CD14-positive monocyte (primary cell): Measurements from ENCODE around the gene HOXB4. TPM values are rescaled to one million over a fixed set of nuclear protein-coding genes. Genes with fewer than 3 reads are reported as not detected.

Source experiments
- DNase-seq, 3 donors: peaks; one replicate each; pipeline ENCODE4 v3.0.0-alpha.2; 2011 to 2022
- H2AFZ ChIP-seq: 2 replicates; pipeline ENCODE4 v1.6.0; 2012; ENCODE audit warnings: mild to moderate bottlenecking, low read depth, low read length, inconsistent platforms; ENCODE audit not compliant: insufficient read depth, poor library complexity, severe bottlenecking
- H3K27ac ChIP-seq, 2 donors: 1 replicate in 1 of 2; 2 replicates in 1 of 2; pipeline ENCODE4 v1.5.1; 2012 to 2013; ENCODE audit warnings: low read length in 2 of 2, control low read depth in 1 of 2, inconsistent platforms in 1 of 2, low read depth in 1 of 2, mild to moderate bottlenecking in 1 of 2
- H3K27me3 ChIP-seq, 2 donors: one replicate each; pipeline versions ENCODE4 v1.6.0 to v1.6.1; 2011 to 2013; ENCODE audit warnings: low read length in 2 of 2; ENCODE audit not compliant: control insufficient read depth in 2 of 2, insufficient read depth in 2 of 2
- H3K36me3 ChIP-seq, 2 donors: replicated peaks in 1 of 2; 1 replicate in 1 of 2; 2 replicates in 1 of 2; pipeline versions ENCODE4 v1.5.1 to v1.6.1; 2012 to 2013; ENCODE audit warnings: low read length in 2 of 2, control low read depth in 1 of 2, inconsistent platforms in 1 of 2, mild to moderate bottlenecking in 1 of 2; ENCODE audit not compliant: insufficient read depth in 2 of 2, control insufficient read depth in 1 of 2
- H3K4me1 ChIP-seq, 2 donors: 1 replicate in 1 of 2; 2 replicates in 1 of 2; pipeline versions ENCODE4 v1.5.1 to v1.6.1; 2012 to 2013; ENCODE audit warnings: low read length in 2 of 2, control low read depth in 1 of 2, inconsistent platforms in 1 of 2, mild to moderate bottlenecking in 1 of 2, moderate library complexity in 1 of 2; ENCODE audit not compliant: insufficient read depth in 2 of 2, control insufficient read depth in 1 of 2
- H3K4me2 ChIP-seq: replicated peaks from 2 replicates; pipeline ENCODE3; 2012; ENCODE audit warnings: low read length, moderate library complexity, mild to moderate bottlenecking; ENCODE audit not compliant: poor library complexity, severe bottlenecking; ENCODE audit errors: extremely low read depth
- H3K4me3 ChIP-seq, 3 experiments: fragments of 200-600 bp in 1 of 3; sonication (generic) in 1 of 3; replicated peaks in 1 of 3; 1 replicate in 2 of 3; 2 replicates in 1 of 3; pipeline ENCODE4 v1.5.1; 2011 to 2013; ENCODE audit warnings: low read length in 3 of 3, mild to moderate bottlenecking in 3 of 3, control low read depth in 2 of 3, low read depth in 2 of 3, inconsistent platforms in 1 of 3, moderate library complexity in 1 of 3
- H3K79me2 ChIP-seq: 2 replicates; pipeline ENCODE4 v1.6.0; 2012; ENCODE audit warnings: mild to moderate bottlenecking, control low read depth, inconsistent platforms, low read length, moderate library complexity; ENCODE audit not compliant: insufficient read depth
- H3K9ac ChIP-seq: 2 replicates; pipeline ENCODE4 v1.6.0; 2017; ENCODE audit warnings: low read length, mild to moderate bottlenecking; ENCODE audit not compliant: insufficient read depth, poor library complexity, severe bottlenecking
- H3K9me3 ChIP-seq, 2 donors: replicated peaks in 1 of 2; 1 replicate in 1 of 2; 2 replicates in 1 of 2; pipeline versions ENCODE4 v1.5.1 to v1.6.1; 2012 to 2013; ENCODE audit warnings: low read length in 2 of 2, control low read depth in 1 of 2; ENCODE audit not compliant: control insufficient read depth in 1 of 2, insufficient read depth in 1 of 2
- H4K20me1 ChIP-seq: 2 replicates; pipeline ENCODE4 v1.6.0; 2012; ENCODE audit warnings: mild to moderate bottlenecking, low read length, control low read depth, moderate library complexity; ENCODE audit not compliant: insufficient read depth
- H3K27ac Mint-ChIP-seq, 7 donors: one replicate each; pipeline ENCODE4 v1.8.0; 2020; ENCODE audit warnings: mild to moderate bottlenecking in 7 of 7, mixed read lengths in 7 of 7, moderate library complexity in 6 of 7, inconsistent platforms in 2 of 7
- H3K27me3 Mint-ChIP-seq, 3 donors: one replicate each; pipeline ENCODE4 v1.8.0; 2021 to 2022; ENCODE audit warnings: low read depth in 3 of 3, mild to moderate bottlenecking in 3 of 3, mixed read lengths in 3 of 3, moderate library complexity in 3 of 3, inconsistent platforms in 1 of 3
- H3K36me3 Mint-ChIP-seq, 2 donors: one replicate each; pipeline ENCODE4 v1.8.0; 2020; ENCODE audit warnings: mixed read lengths in 2 of 2, inconsistent platforms in 1 of 2, mild to moderate bottlenecking in 1 of 2
- H3K4me1 Mint-ChIP-seq: one replicate; pipeline ENCODE4 v1.8.0; 2020; ENCODE audit warnings: mild to moderate bottlenecking, mixed read lengths
- H3K4me3 Mint-ChIP-seq, 2 donors: one replicate each; pipeline ENCODE4 v1.8.0; 2020; ENCODE audit warnings: mild to moderate bottlenecking in 2 of 2, mixed read lengths in 2 of 2, moderate library complexity in 1 of 2
- H3K9me3 Mint-ChIP-seq, 7 donors: one replicate each; pipeline ENCODE4 v1.8.0; 2020 to 2022; ENCODE audit warnings: mixed read lengths in 7 of 7, mild to moderate bottlenecking in 6 of 7, moderate library complexity in 6 of 7, inconsistent platforms in 2 of 7
- WGBS: methylation state at CpG from one replicate; pipeline ENCODE4 v1.1.5; 2013; ENCODE audit warnings: missing lambda C conversion rate; ENCODE audit not compliant: insufficient coverage; 5-methylcytosine and 5-hydroxymethylcytosine counted together
- intact Hi-C, 2 donors: fragments of 100-400 bp; cut with micrococcal nuclease; formaldehyde crosslinking; loops; one replicate each; pipeline versions ENCODE4 v1.15.0 to v1.15.1; 2023
- polyA plus RNA-seq, 3 donors: library from polyadenylated mRNA; depleted of rRNA in 1 of 3; unstranded in 2 of 3; stranded (reverse) in 1 of 3; fragments of 300-500 nt in 2 of 3; fragments of >200 nt in 1 of 3; fragmentation: Illumina TruSeq in 2 of 3; gene quantifications; 1 replicate in 2 of 3; 2 replicates in 1 of 3; pipeline ENCODE4 v1.2.3, GENCODE V29; 2012 to 2021
- TF ChIP-seq, protein P1 (sequence below): fragments of 200-600 bp; IDR thresholded peaks from one replicate; pipeline ENCODE4 v1.8.0; 2022; ENCODE audit warnings: antibody characterized with exemption, mild to moderate bottlenecking

HOXB4 gene
- polyA plus RNA-seq, 3 donors, result 0.16 TPM; not detected in 2

- no peaks in the 10 kb centered on the region for H4K20me1 ChIP-seq
- H2AFZ ChIP-seq, result no peak overlapping the region
- H3K36me3 Mint-ChIP-seq, result peaks cover 12 to 30% of the 10 kb centered on the region in 2 donors
- H3K4me1 Mint-ChIP-seq, result peaks cover 45% of the 10 kb centered on the region
- no peak overlapping the region for H3K27ac ChIP-seq
- no peaks in the 10 kb centered on the region for H3K36me3 ChIP-seq
- peaks cover 0 to 35% (median 15%) of the 10 kb centered on the region in 7 donors for H3K9me3 Mint-ChIP-seq
- no peak overlapping the region for H3K9ac ChIP-seq
- peaks cover 27 to 38% of the 10 kb centered on the region in 2 donors for H3K4me1 ChIP-seq
- TF ChIP-seq, protein P1, sequence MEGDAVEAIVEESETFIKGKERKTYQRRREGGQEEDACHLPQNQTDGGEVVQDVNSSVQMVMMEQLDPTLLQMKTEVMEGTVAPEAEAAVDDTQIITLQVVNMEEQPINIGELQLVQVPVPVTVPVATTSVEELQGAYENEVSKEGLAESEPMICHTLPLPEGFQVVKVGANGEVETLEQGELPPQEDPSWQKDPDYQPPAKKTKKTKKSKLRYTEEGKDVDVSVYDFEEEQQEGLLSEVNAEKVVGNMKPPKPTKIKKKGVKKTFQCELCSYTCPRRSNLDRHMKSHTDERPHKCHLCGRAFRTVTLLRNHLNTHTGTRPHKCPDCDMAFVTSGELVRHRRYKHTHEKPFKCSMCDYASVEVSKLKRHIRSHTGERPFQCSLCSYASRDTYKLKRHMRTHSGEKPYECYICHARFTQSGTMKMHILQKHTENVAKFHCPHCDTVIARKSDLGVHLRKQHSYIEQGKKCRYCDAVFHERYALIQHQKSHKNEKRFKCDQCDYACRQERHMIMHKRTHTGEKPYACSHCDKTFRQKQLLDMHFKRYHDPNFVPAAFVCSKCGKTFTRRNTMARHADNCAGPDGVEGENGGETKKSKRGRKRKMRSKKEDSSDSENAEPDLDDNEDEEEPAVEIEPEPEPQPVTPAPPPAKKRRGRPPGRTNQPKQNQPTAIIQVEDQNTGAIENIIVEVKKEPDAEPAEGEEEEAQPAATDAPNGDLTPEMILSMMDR, result no peak
- H3K4me3 ChIP-seq, result no peak overlapping the region
- H3K27me3 ChIP-seq, result peaks cover 78 to 100% of the 10 kb centered on the region in 2 donors
- no peak overlapping the region for H3K27ac Mint-ChIP-seq
- H3K4me2 ChIP-seq, result no peak overlapping the region
- WGBS, result 88% methylated on average over 16 of the region's 25 CpGs
- H3K79me2 ChIP-seq, result no peaks in the 10 kb centered on the region
- DNase-seq, result no peak
- peaks cover 99 to 100% (median 100%) of the 10 kb centered on the region in 3 donors for H3K27me3 Mint-ChIP-seq
- intact Hi-C loops, result loop anchor here (5.0 kb wide), 2 partner anchors 102 to 257 kb away; no protein-coding TSS in a partner anchor
- peak overlapping the region in 1 of 2 donors; percentile 92 for H3K4me3 Mint-ChIP-seq
- H3K9me3 ChIP-seq, result peaks cover 0 to 44% of the 10 kb centered on the region in 2 donors
Measured at GRCh38 chr17:48594538-48595277, 16.6 kb upstream of the HOXB4 start.

DNA sequence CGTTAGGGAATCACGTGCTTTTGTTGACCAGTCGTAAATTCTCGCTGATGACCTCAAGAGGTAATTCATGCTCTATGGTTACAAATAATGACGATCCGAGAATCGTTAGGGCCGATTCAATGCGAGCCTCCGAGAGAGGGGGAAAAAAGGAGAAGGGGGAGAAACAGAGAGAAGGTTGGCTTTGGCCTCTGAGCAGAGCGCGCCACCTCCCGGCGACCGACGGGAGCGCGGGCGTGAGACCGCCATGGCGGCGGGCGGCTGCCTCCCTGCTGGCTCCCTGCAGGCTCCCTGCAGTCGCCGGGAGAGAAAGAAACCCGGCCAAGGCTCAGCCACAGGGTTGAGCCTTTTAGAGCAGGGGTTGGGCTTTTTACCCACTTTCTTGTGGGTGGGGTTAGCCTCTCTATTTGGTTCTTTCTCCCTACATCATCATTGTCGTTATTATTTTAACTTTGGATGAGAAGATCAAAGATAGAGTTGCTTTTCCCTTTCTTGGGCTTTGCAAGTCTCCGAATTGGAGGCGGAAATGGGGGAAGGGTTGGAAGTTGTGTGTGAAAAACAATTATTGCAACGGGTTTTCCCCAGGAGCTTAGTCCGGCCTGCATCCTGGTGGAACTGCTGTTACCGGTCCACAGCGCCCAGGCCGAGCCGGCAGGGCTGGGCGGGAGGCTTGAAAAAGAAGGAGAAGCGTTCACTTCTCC, 15.8 kb upstream of the HOXB4 start:
- Mint-ChIP-seq H3K9me3 (peaks cover 0 to 38% (median 15%) of the 10 kb centered on the region in 7 donors), H3K27me3 (peaks cover 99 to 100% (median 100%) of the 10 kb centered on the region in 3 donors), H3K36me3 (peaks cover 12 to 31% of the 10 kb centered on the region in 2 donors), H3K27ac (no peak overlapping the region), H3K4me3 (peak overlapping the region in 1 of 2 donors; percentile 92), H3K4me1 (peaks cover 50% of the 10 kb centered on the region)
- H3K79me2 ChIP-seq, result no peaks in the 10 kb centered on the region
- no peak overlapping the region for H3K27ac ChIP-seq
- peaks cover 27 to 38% of the 10 kb centered on the region in 2 donors for H3K4me1 ChIP-seq
- H3K4me3 ChIP-seq, result no peak overlapping the region
- H3K4me2 ChIP-seq, result no peak overlapping the region
- peak; percentile 53 to 66 (median 54) for DNase-seq
- H3K9me3 ChIP-seq, result peaks cover 0 to 37% of the 10 kb centered on the region in 2 donors
- H3K9ac ChIP-seq, result no peak overlapping the region
- H3K36me3 ChIP-seq, result no peaks in the 10 kb centered on the region
- TF ChIP-seq, protein P1, result peak; percentile 82
- intact Hi-C loops, result loop anchor here (5.0 kb wide), 2 partner anchors 102 to 257 kb away; no protein-coding TSS in a partner anchor
- 20% methylated on average over 27 of the region's 37 CpGs for WGBS
- peaks cover 78 to 100% of the 10 kb centered on the region in 2 donors for H3K27me3 ChIP-seq
- H2AFZ ChIP-seq, result no peak overlapping the region
- no peaks in the 10 kb centered on the region for H4K20me1 ChIP-seq
